ENCODE results near the gene ACAN. TPM values are rescaled to one million over a fixed set of nuclear protein-coding genes. Genes with fewer than 3 reads are reported as not detected.

Gene ACAN
- total RNA-seq, 1 experiment from 2014 or later, result not detected

DNA sequence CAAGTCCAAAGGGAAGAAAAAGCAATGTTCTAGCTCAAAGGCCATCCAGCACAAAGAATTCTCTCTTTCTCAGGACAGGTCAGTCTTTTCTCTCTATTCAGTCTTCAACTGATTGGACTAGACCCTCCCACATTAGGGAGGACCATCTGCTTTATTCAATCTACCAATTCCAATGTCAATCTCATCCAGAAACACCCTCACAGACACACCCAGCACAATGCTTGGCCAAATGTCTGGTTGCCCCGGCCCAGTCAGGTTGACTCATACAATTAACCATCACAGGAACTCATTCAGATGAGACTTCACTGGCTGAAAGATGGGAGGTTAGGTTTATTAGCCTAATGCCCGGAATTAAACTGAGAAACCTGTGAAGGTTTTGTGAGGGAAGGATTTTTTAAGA is 32.4 kb downstream of the ACAN start:
- H3K36me3 ChIP-seq (ENCODE audit: insufficient read depth, low read length, poor library complexity, severe bottlenecking), result no peaks in the 10 kb centered on the region
- TF ChIP-seq EZH2 (IDR thresholded peaks at IDR 0.05; ENCODE audit: borderline replicate concordance, low read depth, low read length, poor library complexity, severe bottlenecking) (no peak), CTCF (conservative IDR thresholded peaks at IDR 0.05; ENCODE audit: low read depth, low read length) (no peak)
- no peaks in the 10 kb centered on the region for H3K27me3 ChIP-seq (replicated peaks; ENCODE audit: insufficient read depth, low read depth, low read length, poor library complexity)
- H3K4me3 ChIP-seq (ENCODE audit: low read depth, low read length, poor library complexity, severe bottlenecking), result no peak overlapping the region
- DNase-seq (ENCODE audit: low spot score), result no peak
- H3K4me1 ChIP-seq (ENCODE audit: insufficient read depth, low read length, poor library complexity, severe bottlenecking), result no peaks in the 10 kb centered on the region
- BruUV-seq (replicated peaks), result no TSS peak
- H3K9me3 ChIP-seq (ENCODE audit: low read depth, low read length, poor library complexity, severe bottlenecking), result no peaks in the 10 kb centered on the region
- intact Hi-C loops (cut with micrococcal nuclease; ENCODE audit: unreplicated experiment), result loop anchor here (10.0 kb wide), 1 partner anchor 181 kb away; no protein-coding TSS in a partner anchor
- POLR2A ChIA-PET (ENCODE audit: low non-redundant PET), result no interaction called here
- CTCF ChIA-PET, result no interaction called here
- no peak overlapping the region for H3K27ac ChIP-seq (ENCODE audit: low read depth, low read length, poor library complexity, severe bottlenecking)

DNA sequence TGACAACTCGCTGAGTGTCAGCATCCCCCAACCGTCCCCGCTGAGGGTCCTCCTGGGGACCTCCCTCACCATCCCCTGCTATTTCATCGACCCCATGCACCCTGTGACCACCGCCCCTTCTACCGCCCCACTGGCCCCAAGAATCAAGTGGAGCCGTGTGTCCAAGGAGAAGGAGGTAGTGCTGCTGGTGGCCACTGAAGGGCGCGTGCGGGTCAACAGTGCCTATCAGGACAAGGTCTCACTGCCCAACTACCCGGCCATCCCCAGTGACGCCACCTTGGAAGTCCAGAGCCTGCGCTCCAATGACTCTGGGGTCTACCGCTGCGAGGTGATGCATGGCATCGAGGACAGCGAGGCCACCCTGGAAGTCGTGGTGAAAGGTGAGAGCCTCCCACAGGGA is 35.4 kb downstream of the ACAN start:
- TF ChIP-seq CTCF (conservative IDR thresholded peaks at IDR 0.05; ENCODE audit: low read depth, low read length) (no peak), EZH2 (IDR thresholded peaks at IDR 0.05; ENCODE audit: borderline replicate concordance, low read depth, low read length, poor library complexity, severe bottlenecking) (no peak)
- no TSS peak for BruUV-seq (replicated peaks)
- Histone ChIP-seq H3K27ac (ENCODE audit: low read depth, low read length, poor library complexity, severe bottlenecking) (no peak overlapping the region), H3K27me3 (replicated peaks; ENCODE audit: insufficient read depth, low read depth, low read length, poor library complexity) (no peaks in the 10 kb centered on the region), H3K4me1 (ENCODE audit: insufficient read depth, low read length, poor library complexity, severe bottlenecking) (no peaks in the 10 kb centered on the region), H3K4me3 (ENCODE audit: low read depth, low read length, poor library complexity, severe bottlenecking) (no peak overlapping the region), H3K9me3 (ENCODE audit: low read depth, low read length, poor library complexity, severe bottlenecking) (no peaks in the 10 kb centered on the region), H3K36me3 (ENCODE audit: insufficient read depth, low read length, poor library complexity, severe bottlenecking) (no peaks in the 10 kb centered on the region)
- DNase-seq (ENCODE audit: low spot score), result no peak
- POLR2A ChIA-PET (ENCODE audit: low non-redundant PET), result no interaction called here
- intact Hi-C loops (cut with micrococcal nuclease; ENCODE audit: unreplicated experiment), result loop anchor here (10.0 kb wide), 1 partner anchor 184 kb away; no protein-coding TSS in a partner anchor
- CTCF ChIA-PET, result no interaction called here

GRCh38 chr15:88839146-88839545 is 35.9 kb downstream of the ACAN start:
- no peak overlapping the region for H3K4me3 ChIP-seq (ENCODE audit: low read depth, low read length, poor library complexity, severe bottlenecking)
- BruUV-seq (replicated peaks), result no TSS peak
- H3K4me1 ChIP-seq (ENCODE audit: insufficient read depth, low read length, poor library complexity, severe bottlenecking), result no peaks in the 10 kb centered on the region
- H3K36me3 ChIP-seq (ENCODE audit: insufficient read depth, low read length, poor library complexity, severe bottlenecking), result no peaks in the 10 kb centered on the region
- ChIA-PET POLR2A (ENCODE audit: low non-redundant PET) (no interaction called here), CTCF (no interaction called here)
- no peak overlapping the region for H3K27ac ChIP-seq (ENCODE audit: low read depth, low read length, poor library complexity, severe bottlenecking)
- DNase-seq (ENCODE audit: low spot score), result no peak
- intact Hi-C loops (cut with micrococcal nuclease; ENCODE audit: unreplicated experiment), result loop anchor here (10.0 kb wide), 1 partner anchor 184 kb away; no protein-coding TSS in a partner anchor
- H3K27me3 ChIP-seq (replicated peaks; ENCODE audit: insufficient read depth, low read depth, low read length, poor library complexity), result no peaks in the 10 kb centered on the region
- TF ChIP-seq CTCF (conservative IDR thresholded peaks at IDR 0.05; ENCODE audit: low read depth, low read length), result no peak
- TF ChIP-seq EZH2 (IDR thresholded peaks at IDR 0.05; ENCODE audit: borderline replicate concordance, low read depth, low read length, poor library complexity, severe bottlenecking), result no peak
- no peaks in the 10 kb centered on the region for H3K9me3 ChIP-seq (ENCODE audit: low read depth, low read length, poor library complexity, severe bottlenecking)
